Measurements from ENCODE around the gene PRDX3.

Gene PRDX3

GRCh38 chr10:119191881-119192280, 13.3 kb upstream of the PRDX3 start:
- no peak for TF ChIP-seq GATA2 (IDR thresholded peaks at IDR 0.05; ENCODE audit: low read depth, low read length)
- no peak for TF ChIP-seq GATA3 (IDR thresholded peaks at IDR 0.05; ENCODE audit: low read depth, low read length)

- no peak for TF ChIP-seq GATA3 (IDR thresholded peaks at IDR 0.05; ENCODE audit: low read depth, low read length)
Measured at GRCh38 chr10:119190954-119191785, 12.6 kb upstream of the PRDX3 start.

- TF ChIP-seq GATA3 (IDR thresholded peaks at IDR 0.05; ENCODE audit: low read depth, low read length) (no peak), GATA2 (IDR thresholded peaks at IDR 0.05; ENCODE audit: low read depth, low read length) (no peak)
Measured at GRCh38 chr10:119190353-119190752, 11.7 kb upstream of the PRDX3 start.

GRCh38 chr10:119189811-119190282, 11.2 kb upstream of the PRDX3 start:
- TF ChIP-seq GATA2 (IDR thresholded peaks at IDR 0.05; ENCODE audit: low read depth, low read length) (no peak), GATA3 (IDR thresholded peaks at IDR 0.05; ENCODE audit: low read depth, low read length) (no peak)

- no peak for TF ChIP-seq GATA3 (IDR thresholded peaks at IDR 0.05; ENCODE audit: low read depth, low read length)
- TF ChIP-seq GATA2 (IDR thresholded peaks at IDR 0.05; ENCODE audit: low read depth, low read length) = no peak
Measured at GRCh38 chr10:119183664-119184412, 5.2 kb upstream of the PRDX3 start.

- no peak for TF ChIP-seq GATA2 (IDR thresholded peaks at IDR 0.05; ENCODE audit: low read depth, low read length)
- no peak for TF ChIP-seq GATA3 (IDR thresholded peaks at IDR 0.05; ENCODE audit: low read depth, low read length)
Measured at GRCh38 chr10:119177708-119178371, 772 bp downstream of the PRDX3 start.

- TF ChIP-seq GATA3 (IDR thresholded peaks at IDR 0.05; ENCODE audit: low read depth, low read length) (no peak), GATA2 (IDR thresholded peaks at IDR 0.05; ENCODE audit: low read depth, low read length) (no peak)
Measured at GRCh38 chr10:119176166-119176565, 2.4 kb downstream of the PRDX3 start.

- TF ChIP-seq GATA2 (IDR thresholded peaks at IDR 0.05; ENCODE audit: low read depth, low read length) (no peak), GATA3 (IDR thresholded peaks at IDR 0.05; ENCODE audit: low read depth, low read length) (no peak)
Measured at GRCh38 chr10:119174109-119174508, 4.5 kb downstream of the PRDX3 start.

- TF ChIP-seq GATA2 (IDR thresholded peaks at IDR 0.05; ENCODE audit: low read depth, low read length) (no peak), GATA3 (IDR thresholded peaks at IDR 0.05; ENCODE audit: low read depth, low read length) (no peak)
Measured at GRCh38 chr10:119167041-119167440, 11.6 kb downstream of the PRDX3 start.

GRCh38 chr10:119166564-119166963, 12.0 kb downstream of the PRDX3 start:
- TF ChIP-seq GATA2 (IDR thresholded peaks at IDR 0.05; ENCODE audit: low read depth, low read length) (no peak), GATA3 (IDR thresholded peaks at IDR 0.05; ENCODE audit: low read depth, low read length) (no peak)

- TF ChIP-seq GATA3 (IDR thresholded peaks at IDR 0.05; ENCODE audit: low read depth, low read length) (no peak), GATA2 (IDR thresholded peaks at IDR 0.05; ENCODE audit: low read depth, low read length) (no peak)
Measured at GRCh38 chr10:119166118-119166500, 12.5 kb downstream of the PRDX3 start.

- TF ChIP-seq GATA2 (IDR thresholded peaks at IDR 0.05; ENCODE audit: low read depth, low read length) (no peak), GATA3 (IDR thresholded peaks at IDR 0.05; ENCODE audit: low read depth, low read length) (no peak)
Measured at GRCh38 chr10:119165171-119166117, 13.2 kb downstream of the PRDX3 start, which contains the start of gene SFXN4. Gene SFXN4 (minus strand): TSS chr10:119165714. CDS start chr10:119165647, 67 bp downstream.

- TF ChIP-seq GATA3 (IDR thresholded peaks at IDR 0.05; ENCODE audit: low read depth, low read length) = no peak
- no peak for TF ChIP-seq GATA2 (IDR thresholded peaks at IDR 0.05; ENCODE audit: low read depth, low read length)
Measured at GRCh38 chr10:119162452-119163092, 16.0 kb downstream of the PRDX3 start.

Measured in SH-SY5Y (cell line).